Ovary (tissue), 9 donors: ENCODE data around the gene ADGRB2. TPM values are rescaled to one million over a fixed set of nuclear protein-coding genes. Genes with fewer than 3 reads are reported as not detected.

Experiments used
- DNase-seq, 5 donors: peaks; one replicate each; pipeline ENCODE4 v3.0.0-alpha.2; 2019 to 2020
- H3K27ac ChIP-seq, 2 donors: fragments of 200-600 bp; one replicate each; pipeline versions ENCODE4 v1.5.1 to v1.8.0; 2019 to 2022
- H3K27me3 ChIP-seq: fragments of 200-600 bp; one replicate; pipeline ENCODE4 v1.8.0; 2022
- H3K36me3 ChIP-seq: fragments of 200-600 bp; sonication (generic); one replicate; pipeline ENCODE4 v1.5.1; 2019
- H3K4me1 ChIP-seq: one replicate; pipeline ENCODE4 v1.8.1; 2013; ENCODE audit warnings: mild to moderate bottlenecking, moderate library complexity; ENCODE audit not compliant: insufficient read depth
- H3K4me3 ChIP-seq: fragments of 200-600 bp; sonication (generic); one replicate; pipeline ENCODE4 v1.5.1; 2017
- H3K9me3 ChIP-seq, 2 donors: fragments of 200-600 bp in 1 of 2; sonication (generic) in 1 of 2; one replicate each; pipeline versions ENCODE4 v1.5.1 to v1.8.1; 2013 to 2019; ENCODE audit warnings: mild to moderate bottlenecking in 1 of 2, moderate library complexity in 1 of 2
- EP300 ChIP-seq: sonication (generic); formaldehyde crosslinking; IDR thresholded peaks from one replicate; pipeline ENCODE4 v1.6.1; 2017; ENCODE audit warnings: antibody characterized with exemption
- POLR2A ChIP-seq: fragments of 450-650 bp; IDR thresholded peaks from one replicate; pipeline ENCODE4 v1.6.1; 2017; ENCODE audit warnings: antibody characterized with exemption, mild to moderate bottlenecking, moderate library complexity
- WGBS, 3 donors: extraction: QIAGEN DNeasy Blood & Tissue Kit in 1 of 3; methylation state at CpG; one replicate each; pipeline versions ENCODE4 v1.1.5 to v1.1.7; 2013 to 2017; 5-methylcytosine and 5-hydroxymethylcytosine counted together
- intact Hi-C, 4 donors: fragments of 100-400 bp; cut with DNase I; formaldehyde crosslinking; loops; one replicate each; pipeline versions ENCODE4 v1.11.0 to v1.15.1; 2022 to 2023
- polyA plus RNA-seq, 2 donors: library from polyadenylated mRNA; stranded (reverse); fragments of 200-250 nt in 1 of 2; fragments of 350-450 nt in 1 of 2; fragmentation: Illumina TruSeq in 1 of 2; extraction: RNeasy Lipid Tissue Mini Kit (QIAGEN cat#74804) in 1 of 2; gene quantifications; one replicate each; pipeline ENCODE4 v1.2.3, GENCODE V29; 2013 to 2014
- total RNA-seq, 7 donors: library from RNA; depleted of rRNA in 2 of 7; stranded (reverse); fragments of >200 nt in 2 of 7; fragmentation: NEBNext Ultra II Directional in 3 of 7; extraction: Animal tissue kit (Norgen Biotek cat#: 25700) in 3 of 7; gene quantifications; one replicate each; pipeline versions ENCODE4 v1.1.0 to v1.2.4, GENCODE V29; 2016 to 2023
- TF ChIP-seq, protein P1 (sequence below), 3 donors: fragments of 450-650 bp in 2 of 3; fragments of 200-600 bp in 1 of 3; IDR thresholded peaks; one replicate each; pipeline versions ENCODE4 v1.5.1 to v1.8.0; 2016 to 2022; ENCODE audit warnings: antibody characterized with exemption in 3 of 3, mild to moderate bottlenecking in 1 of 3
- donor health status: DM: no; HTN: no; CAD: no; lungs with moderate emphysema.
- donor health status: DM: no; HTN: no; CAD: no.
- donor health status: Bipolar disorder and iron deficiency.
- donor health status: DM: yes; HTN: yes; CAD: no.
- donor health status: DM: no; HTN: no; CAD: no.
- donor health status: DM: yes; HTN: yes; CAD: no.

The ADGRB2 gene
- total and polyA plus RNA-seq, 9 donors, result 0.30 to 7.2 (median 1.6) TPM

GRCh38 chr1:31758823-31759222 lies 5.3 kb downstream of the ADGRB2 start:
- Histone ChIP-seq H3K4me1 (peaks cover 15% of the 10 kb centered on the region), H3K4me3 (no peak overlapping the region), H3K36me3 (no peaks in the 10 kb centered on the region), H3K9me3 (no peaks in the 10 kb centered on the region), H3K27me3 (no peaks in the 10 kb centered on the region), H3K27ac (no peak overlapping the region)
- DNase-seq, result no peak
- intact Hi-C loops, result no loop called here
- TF ChIP-seq EP300 (no peak), POLR2A (no peak)
- TF ChIP-seq, protein P1, sequence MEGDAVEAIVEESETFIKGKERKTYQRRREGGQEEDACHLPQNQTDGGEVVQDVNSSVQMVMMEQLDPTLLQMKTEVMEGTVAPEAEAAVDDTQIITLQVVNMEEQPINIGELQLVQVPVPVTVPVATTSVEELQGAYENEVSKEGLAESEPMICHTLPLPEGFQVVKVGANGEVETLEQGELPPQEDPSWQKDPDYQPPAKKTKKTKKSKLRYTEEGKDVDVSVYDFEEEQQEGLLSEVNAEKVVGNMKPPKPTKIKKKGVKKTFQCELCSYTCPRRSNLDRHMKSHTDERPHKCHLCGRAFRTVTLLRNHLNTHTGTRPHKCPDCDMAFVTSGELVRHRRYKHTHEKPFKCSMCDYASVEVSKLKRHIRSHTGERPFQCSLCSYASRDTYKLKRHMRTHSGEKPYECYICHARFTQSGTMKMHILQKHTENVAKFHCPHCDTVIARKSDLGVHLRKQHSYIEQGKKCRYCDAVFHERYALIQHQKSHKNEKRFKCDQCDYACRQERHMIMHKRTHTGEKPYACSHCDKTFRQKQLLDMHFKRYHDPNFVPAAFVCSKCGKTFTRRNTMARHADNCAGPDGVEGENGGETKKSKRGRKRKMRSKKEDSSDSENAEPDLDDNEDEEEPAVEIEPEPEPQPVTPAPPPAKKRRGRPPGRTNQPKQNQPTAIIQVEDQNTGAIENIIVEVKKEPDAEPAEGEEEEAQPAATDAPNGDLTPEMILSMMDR (IDR thresholded peaks at IDR 0.05), result no peak
- WGBS, 3 donors, result 92 to 99% (median 94%) methylated on average over 7 of the region's 7 CpGs

DNA sequence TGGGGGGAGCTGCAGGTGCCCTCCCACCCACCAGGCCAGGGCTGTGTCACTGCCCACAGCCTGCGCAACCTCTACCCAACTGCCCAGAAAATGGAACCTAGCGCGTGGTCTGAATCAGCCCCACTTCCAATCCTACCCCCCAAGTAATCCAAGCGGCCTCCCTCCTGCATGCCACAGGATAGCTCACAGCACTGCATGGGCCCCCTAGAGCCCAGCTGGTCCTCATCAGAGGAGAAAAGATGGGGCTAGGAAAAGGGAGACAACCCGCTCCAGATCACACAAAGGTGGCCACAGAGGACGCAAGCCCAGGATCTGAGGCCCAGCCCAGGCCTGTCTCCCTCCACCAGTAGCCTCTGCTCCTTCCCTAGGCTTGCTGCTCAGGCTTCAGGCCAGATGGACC lies 6.2 kb downstream of the ADGRB2 start:
- no peaks in the 10 kb centered on the region for H3K36me3 ChIP-seq
- intact Hi-C loops, result no loop called here
- no peak for DNase-seq
- TF ChIP-seq POLR2A (no peak), EP300 (no peak)
- TF ChIP-seq, protein P1 (IDR thresholded peaks at IDR 0.05), result no peak
- peaks cover 12% of the 10 kb centered on the region for H3K4me1 ChIP-seq
- no peaks in the 10 kb centered on the region for H3K9me3 ChIP-seq
- 91 to 92% (median 92%) methylated on average over 6 of the region's 6 CpGs for WGBS, 3 donors
- H3K27me3 ChIP-seq, result no peaks in the 10 kb centered on the region
- H3K4me3 ChIP-seq, result no peak overlapping the region
- no peak overlapping the region for H3K27ac ChIP-seq

DNA sequence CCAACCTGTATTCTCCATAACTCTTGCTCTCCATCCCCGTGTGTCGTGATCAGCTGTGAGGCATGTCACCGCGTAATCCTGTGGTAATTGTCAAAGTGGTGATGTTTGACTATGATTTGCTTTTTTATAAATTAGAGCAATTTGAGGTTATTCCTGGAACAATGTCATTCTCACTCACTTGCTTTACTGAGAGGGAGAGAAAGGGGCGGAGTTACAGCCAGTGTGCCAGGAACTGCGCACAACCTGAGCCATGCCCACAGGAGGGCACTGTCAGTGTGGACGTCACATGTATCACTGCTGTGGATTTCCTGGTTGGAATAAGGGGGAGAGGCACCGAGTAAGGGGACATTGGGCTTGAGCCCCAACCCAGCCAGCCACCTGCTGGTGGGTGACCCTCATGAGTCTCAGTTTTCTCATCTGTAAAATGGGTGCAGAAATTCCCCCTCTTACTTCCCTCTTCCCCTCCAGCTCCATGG lies 6.9 kb downstream of the ADGRB2 start:
- Histone ChIP-seq H3K9me3 (no peaks in the 10 kb centered on the region), H3K27me3 (no peaks in the 10 kb centered on the region), H3K4me3 (no peak overlapping the region), H3K4me1 (peaks cover 9% of the 10 kb centered on the region), H3K27ac (no peak overlapping the region), H3K36me3 (no peaks in the 10 kb centered on the region)
- TF ChIP-seq, protein P1 (IDR thresholded peaks at IDR 0.05), result no peak
- no peak for TF ChIP-seq EP300
- 90 to 96% (median 90%) methylated on average over 8 of the region's 8 CpGs for WGBS, 3 donors
- intact Hi-C loops, result no loop called here
- no peak for DNase-seq

DNA sequence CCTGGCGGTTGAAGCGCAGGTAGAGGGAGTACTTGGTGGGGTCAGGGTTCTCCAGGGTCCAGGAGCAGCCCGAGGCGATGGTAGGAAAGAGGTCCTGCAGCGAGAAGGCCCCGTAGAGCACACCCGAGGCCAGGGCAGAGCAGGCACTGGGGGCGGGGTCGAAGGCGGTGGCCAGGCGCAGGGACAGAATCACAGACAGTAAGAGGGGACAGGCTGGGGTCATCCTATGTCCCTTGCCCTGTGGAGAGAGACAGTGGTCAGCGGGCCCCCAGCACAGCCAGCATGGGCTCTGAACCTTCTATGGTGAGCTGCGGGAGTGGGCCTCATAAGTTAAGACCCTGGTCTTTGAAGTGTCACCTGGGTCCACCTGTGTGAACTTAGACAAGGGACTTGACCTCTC lies 7.6 kb downstream of the ADGRB2 start:
- Histone ChIP-seq H3K4me1 (peaks cover 8% of the 10 kb centered on the region), H3K36me3 (no peaks in the 10 kb centered on the region), H3K9me3 (no peaks in the 10 kb centered on the region), H3K27me3 (no peaks in the 10 kb centered on the region), H3K4me3 (no peak overlapping the region), H3K27ac (no peak overlapping the region)
- no peak for DNase-seq
- intact Hi-C loops, result no loop called here
- TF ChIP-seq, protein P1 (IDR thresholded peaks at IDR 0.05), result no peak
- no peak for TF ChIP-seq POLR2A
- TF ChIP-seq EP300, result no peak
- WGBS, 3 donors, result 88 to 92% (median 91%) methylated on average over 13 of the region's 13 CpGs
